Bronchial smooth muscle cell (primary cell): ENCODE results near the gene SHC4. TPM values are rescaled to one million over a fixed set of nuclear protein-coding genes. Genes with fewer than 3 reads are reported as not detected.

ENCODE experiments used
- total RNA-seq: library from RNA; depleted of rRNA; stranded (reverse); fragments of >200 nt; gene quantifications from 2 replicates; pipeline ENCODE4 v1.2.1, GENCODE V29; 2014

SHC4 gene
- total RNA-seq, result 4.2 and 5.0 TPM in 2 replicates

GRCh38 chr15:48963524-48964113 lies at the start of gene SHC4:
Gene SHC4 (minus strand): TSS chr15:48963919. CDS start chr15:48963015, 904 bp downstream.

GRCh38 chr15:48877630-48878595 lies 85.8 kb downstream of the SHC4 start, which contains the start of gene EID1:
Gene EID1 (plus strand): TSS chr15:48878134. CDS start chr15:48878177, 43 bp downstream.

GRCh38 chr15:48810414-48811324 lies 153.1 kb downstream of the SHC4 start, which contains the start of gene CEP152:
Gene CEP152 (minus strand): TSS chr15:48811069. CDS start chr15:48805649, 5,420 bp downstream.

Other genes starting within 250 kb of the SHC4 start
- 3.3 and 8.8 TPM in 2 replicates for gene CEP152, start 152.8 kb downstream of the SHC4 start, total RNA-seq
- gene EID1, start 85.8 kb downstream of the SHC4 start, total RNA-seq, result 382 and 390 TPM in 2 replicates
- 17.8 and 23.2 TPM in 2 replicates for gene SECISBP2L, start 82.5 kb upstream of the SHC4 start, total RNA-seq
- 76.2 and 100 TPM in 2 replicates for gene COPS2, start 191.7 kb upstream of the SHC4 start, total RNA-seq
- gene GALK2, start 206.3 kb upstream of the SHC4 start, total RNA-seq, result 57.5 and 86.6 TPM in 2 replicates